Panc1 (cell line): ENCODE data around the gene KDM4B.

Experiments used
- POLR2AphosphoS5 ChIP-seq: IDR thresholded peaks from 2 replicates; pipeline ENCODE4 v1.6.1; 2012; ENCODE audit warnings: mild to moderate bottlenecking, low read depth, low read length, moderate library complexity
- TF ChIP-seq, protein P1 (sequence below): fragments of 450-650 bp; IDR thresholded peaks from 2 replicates; pipeline ENCODE4 v1.5.1; 2017; ENCODE audit warnings: mild to moderate bottlenecking

DNA sequence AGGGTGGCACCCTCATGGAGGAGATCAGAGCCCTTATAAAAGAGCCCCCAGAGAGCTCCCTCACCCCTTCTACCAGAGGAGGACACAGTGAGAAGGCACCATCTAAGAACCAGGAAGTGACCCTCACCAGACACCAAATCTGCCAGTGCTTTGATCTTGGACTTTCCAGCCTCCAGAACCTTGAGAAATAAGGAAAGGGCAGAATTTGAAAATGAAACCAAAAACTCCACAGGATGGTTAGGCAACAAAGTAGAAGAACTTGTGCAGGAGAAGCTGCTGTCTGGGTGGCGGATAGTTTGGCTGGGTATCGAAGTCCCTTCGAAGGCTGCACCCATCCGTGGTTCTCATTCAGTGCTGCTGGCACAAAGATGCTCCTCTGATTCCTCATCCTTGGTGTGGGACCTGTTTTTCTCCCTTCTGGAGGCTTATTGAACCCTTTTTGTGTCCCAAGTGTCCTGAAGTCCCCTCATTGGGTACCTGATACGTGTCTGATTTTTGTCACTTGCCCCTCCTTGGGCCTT, 130.8 kb downstream of the KDM4B start:
- TF ChIP-seq, protein P1, sequence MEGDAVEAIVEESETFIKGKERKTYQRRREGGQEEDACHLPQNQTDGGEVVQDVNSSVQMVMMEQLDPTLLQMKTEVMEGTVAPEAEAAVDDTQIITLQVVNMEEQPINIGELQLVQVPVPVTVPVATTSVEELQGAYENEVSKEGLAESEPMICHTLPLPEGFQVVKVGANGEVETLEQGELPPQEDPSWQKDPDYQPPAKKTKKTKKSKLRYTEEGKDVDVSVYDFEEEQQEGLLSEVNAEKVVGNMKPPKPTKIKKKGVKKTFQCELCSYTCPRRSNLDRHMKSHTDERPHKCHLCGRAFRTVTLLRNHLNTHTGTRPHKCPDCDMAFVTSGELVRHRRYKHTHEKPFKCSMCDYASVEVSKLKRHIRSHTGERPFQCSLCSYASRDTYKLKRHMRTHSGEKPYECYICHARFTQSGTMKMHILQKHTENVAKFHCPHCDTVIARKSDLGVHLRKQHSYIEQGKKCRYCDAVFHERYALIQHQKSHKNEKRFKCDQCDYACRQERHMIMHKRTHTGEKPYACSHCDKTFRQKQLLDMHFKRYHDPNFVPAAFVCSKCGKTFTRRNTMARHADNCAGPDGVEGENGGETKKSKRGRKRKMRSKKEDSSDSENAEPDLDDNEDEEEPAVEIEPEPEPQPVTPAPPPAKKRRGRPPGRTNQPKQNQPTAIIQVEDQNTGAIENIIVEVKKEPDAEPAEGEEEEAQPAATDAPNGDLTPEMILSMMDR = no peak
- no peak for TF ChIP-seq POLR2AphosphoS5
